HepG2 (cell line): ENCODE measurements around the gene NHERF2. TPM values are rescaled to one million over a fixed set of nuclear protein-coding genes. Genes with fewer than 3 reads are reported as not detected.

Experiments used
- ATAC-seq: fragments of 200-7000 bp; cut with Tn5 transposase; 3 replicates; pipeline ENCODE4 v1.9.1; 2020; ENCODE audit warnings: mild to moderate bottlenecking, moderate library complexity
- BruUV-seq: library from RNA; stranded (reverse); fragments of 400-500 nt; replicated peaks from 2 replicates; lab custom pipeline; 2021; lab: Mats Ljungman, UMichigan
- CTCF ChIA-PET: fragments of 300-600 bp; formaldehyde crosslinking; extraction: SDS; loops from one replicate; lab custom pipeline; 2021; ENCODE audit warnings: low total read pairs, inconsistent platforms, low intra/inter-chr PET ratio; lab: Yijun Ruan, JAX
- POLR2A ChIA-PET: fragments of 350-600 bp; sonication (Branson Sonifier 250); formaldehyde crosslinking; loops from one replicate; lab custom pipeline; 2020; ENCODE audit warnings: antibody characterized with exemption, inconsistent platforms; lab: Yijun Ruan, JAX
- DNase-seq: peaks from one replicate; pipeline ENCODE4 v3.0.0-alpha.2; 2015; ENCODE audit warnings: low spot score
- FAIRE-seq: peaks from 3 replicates; lab custom pipeline; 2011; peaks lifted over from hg19 to GRCh38; lab: Jason Lieb, UNC
- H2AFZ ChIP-seq: one replicate; pipeline ENCODE4 v1.6.1; 2011; ENCODE audit warnings: low read length, inconsistent platforms
- H3K27ac ChIP-seq: fragments of 300-600 bp; 3 replicates; pipeline ENCODE4 v1.8.0; 2011; ENCODE audit warnings: mixed run types, mild to moderate bottlenecking, mixed read lengths, low read length, inconsistent platforms; ENCODE audit not compliant: insufficient read depth; ENCODE audit errors: extremely low read length
- H3K27me3 ChIP-seq, 2 experiments: fragments of 200-600 bp in 1 of 2; 2 replicates in 1 of 2; 3 replicates in 1 of 2; pipeline versions ENCODE4 v1.6.0 to v1.8.0; 2011; ENCODE audit warnings: low read length in 2 of 2, mild to moderate bottlenecking in 2 of 2, moderate library complexity in 2 of 2, inconsistent platforms in 1 of 2; ENCODE audit not compliant: insufficient read depth in 2 of 2, control insufficient read depth in 1 of 2
- H3K36me3 ChIP-seq, 2 experiments: fragments of 200-600 bp in 1 of 2; replicated peaks in 1 of 2; 2 replicates in 1 of 2; 3 replicates in 1 of 2; pipeline versions ENCODE4 v1.5.1 to v1.8.0; 2011; ENCODE audit warnings: low read length in 2 of 2, inconsistent platforms in 1 of 2; ENCODE audit not compliant: insufficient read depth in 2 of 2, control insufficient read depth in 1 of 2
- H3K4me1 ChIP-seq: 2 replicates; pipeline ENCODE4 v1.5.1; 2012; ENCODE audit warnings: low read length, inconsistent platforms; ENCODE audit not compliant: insufficient read depth
- H3K4me2 ChIP-seq: 2 replicates; pipeline ENCODE4 v1.6.0; 2011; ENCODE audit warnings: low read depth, low read length, inconsistent platforms
- H3K4me3 ChIP-seq, 3 experiments: fragments of 200-600 bp in 1 of 3; sonication (generic), shearing (Covaris generic) in 1 of 3; replicated peaks in 1 of 3; 2 replicates each; pipeline ENCODE4 v1.5.1; 2011 to 2016; ENCODE audit warnings: low read length in 3 of 3, inconsistent platforms in 2 of 3, low read depth in 2 of 3, mild to moderate bottlenecking in 2 of 3, control low read depth in 1 of 3, mixed read lengths in 1 of 3; ENCODE audit not compliant: insufficient read depth in 1 of 3
- H3K79me2 ChIP-seq: one replicate; pipeline ENCODE4 v1.6.1; 2011; ENCODE audit warnings: low read length, inconsistent platforms; ENCODE audit not compliant: insufficient read depth
- H3K9ac ChIP-seq: 2 replicates; pipeline ENCODE4 v1.6.0; 2011; ENCODE audit warnings: mild to moderate bottlenecking, low read depth, low read length, inconsistent platforms; ENCODE audit not compliant: insufficient read depth
- H3K9me3 ChIP-seq: 2 replicates; pipeline ENCODE4 v1.5.1; 2012; ENCODE audit warnings: mild to moderate bottlenecking, low read length
- H4K20me1 ChIP-seq: 2 replicates; pipeline ENCODE4 v1.6.0; 2011; ENCODE audit warnings: inconsistent platforms, mild to moderate bottlenecking, low read length, moderate library complexity; ENCODE audit not compliant: insufficient read depth
- AGO1 ChIP-seq: fragments of 200-400 bp; formaldehyde crosslinking; IDR thresholded peaks from 2 replicates; pipeline ENCODE4 v1.6.1; 2017; ENCODE audit warnings: mild to moderate bottlenecking, low read depth, low read length, moderate library complexity; ENCODE audit not compliant: poor library complexity, severe bottlenecking
- CCDC6 ChIP-seq: sonication (generic); formaldehyde crosslinking; IDR thresholded peaks from 2 replicates; pipeline ENCODE4 v1.8.1; 2022; ENCODE audit warnings: mild to moderate bottlenecking, missing genetic modification reagents, moderate library complexity
- GABPB1 ChIP-seq: IDR thresholded peaks from 2 replicates; pipeline ENCODE4 v1.6.1; 2016; ENCODE audit warnings: mild to moderate bottlenecking, missing genetic modification reagents, moderate library complexity, missing compliant biosample characterization
- HNRNPL ChIP-seq: fragments of 200-400 bp; formaldehyde crosslinking; IDR thresholded peaks from 2 replicates; pipeline ENCODE4 v1.6.1; 2017; ENCODE audit warnings: mild to moderate bottlenecking, low read depth, low read length
- NRL ChIP-seq: sonication (generic); formaldehyde crosslinking; IDR thresholded peaks from 2 replicates; pipeline ENCODE4 v1.5.0; 2020; ENCODE audit warnings: missing genetic modification reagents, mild to moderate bottlenecking, moderate library complexity, borderline replicate concordance
- RAD21 ChIP-seq: fragments of 450-650 bp; formaldehyde crosslinking; IDR thresholded peaks from 2 replicates; pipeline ENCODE4 v1.5.0; 2020; ENCODE audit warnings: mild to moderate bottlenecking
- SALL1 ChIP-seq: sonication (generic); formaldehyde crosslinking; IDR thresholded peaks from 2 replicates; pipeline ENCODE4 v1.8.0; 2022; ENCODE audit warnings: mild to moderate bottlenecking, missing genetic modification reagents
- SAP130 ChIP-seq: IDR thresholded peaks from 2 replicates; pipeline ENCODE4 v1.6.1; 2016; ENCODE audit warnings: low read depth
- STAG1 ChIP-seq: sonication (generic); formaldehyde crosslinking; IDR thresholded peaks from 2 replicates; pipeline ENCODE4 v1.4.0; 2020; ENCODE audit warnings: missing genetic modification reagents
- ZFP90 ChIP-seq: sonication (generic); formaldehyde crosslinking; IDR thresholded peaks from 2 replicates; pipeline ENCODE4 v1.8.0; 2022; ENCODE audit warnings: missing genetic modification reagents, mild to moderate bottlenecking, inconsistent platforms, borderline replicate concordance
- ZNF263 ChIP-seq: sonication (generic); formaldehyde crosslinking; IDR thresholded peaks from 2 replicates; pipeline ENCODE4 v1.4.0; 2020; ENCODE audit warnings: missing genetic modification reagents
- ZNF605 ChIP-seq: sonication (generic); formaldehyde crosslinking; IDR thresholded peaks from 2 replicates; pipeline ENCODE4 v1.8.0; 2022; ENCODE audit warnings: mild to moderate bottlenecking, missing genetic modification reagents
- ZNF768 ChIP-seq: sonication (generic); formaldehyde crosslinking; IDR thresholded peaks from 2 replicates; pipeline ENCODE4 v1.4.0; 2020; ENCODE audit warnings: missing genetic modification reagents
- WGBS: methylation state at CpG from one replicate; pipeline ENCODE4 v1.1.6; 2017; ENCODE audit warnings: low lambda C conversion rate; 5-methylcytosine and 5-hydroxymethylcytosine counted together
- in situ Hi-C: cut with HindIII; loops from 2 replicates; pipeline ENCODE4 v1.10.0; 2017; ENCODE audit warnings: low pct_unique_long_range_greater_than_20kb; ENCODE audit not compliant: extremely low pct_ligation_motif_present
- intact Hi-C: fragments of 100-400 bp; cut with micrococcal nuclease; formaldehyde crosslinking; loops from one replicate; pipeline ENCODE4 v1.10.0; 2022; ENCODE audit not compliant: unreplicated experiment
- polyA plus RNA-seq, 8 experiments: library from polyadenylated mRNA; depleted of rRNA in 3 of 8; stranded (reverse) in 7 of 8; unstranded in 1 of 8; fragments of >200 nt; fragmentation: Illumina TruSeq in 4 of 8; extraction: Trizol in 4 of 8; gene quantifications; 2 replicates each; pipeline versions ENCODE4 v1.2.1 to v1.2.3, GENCODE V29; 2011 to 2016; ENCODE audit warnings: low read depth in 4 of 8, missing spikeins in 1 of 8, mixed read lengths in 1 of 8; ENCODE audit not compliant: insufficient read depth in 1 of 8
- total RNA-seq, 5 experiments: library from RNA; depleted of rRNA; stranded (reverse); fragments of >200 nt; fragmentation: Illumina TruSeq; extraction: Trizol; gene quantifications; 2 replicates each; pipeline ENCODE4 v1.2.3, GENCODE V29; 2016; ENCODE audit warnings: low read depth in 1 of 5
- TF ChIP-seq, protein P1 (sequence below): sonication (generic); formaldehyde crosslinking; IDR thresholded peaks from 2 replicates; pipeline ENCODE4 v1.4.0; 2020; ENCODE audit warnings: missing genetic modification reagents, borderline replicate concordance
- TF ChIP-seq, protein P2 (sequence below): sonication (generic); formaldehyde crosslinking; IDR thresholded peaks from 2 replicates; pipeline ENCODE4 v1.5.1; 2020; ENCODE audit warnings: mild to moderate bottlenecking, missing genetic modification reagents, moderate library complexity
- TF ChIP-seq, protein P3 (sequence below): sonication (generic); formaldehyde crosslinking; IDR thresholded peaks from 2 replicates; pipeline ENCODE4 v1.4.0; 2020; ENCODE audit warnings: missing genetic modification reagents

The NHERF2 gene
- total and polyA plus RNA-seq, 2 of the 13 experiments (the other 11 are each of a cell fraction or from before 2014, with no cell fraction given), result 23.7 to 39.3 TPM

DNA sequence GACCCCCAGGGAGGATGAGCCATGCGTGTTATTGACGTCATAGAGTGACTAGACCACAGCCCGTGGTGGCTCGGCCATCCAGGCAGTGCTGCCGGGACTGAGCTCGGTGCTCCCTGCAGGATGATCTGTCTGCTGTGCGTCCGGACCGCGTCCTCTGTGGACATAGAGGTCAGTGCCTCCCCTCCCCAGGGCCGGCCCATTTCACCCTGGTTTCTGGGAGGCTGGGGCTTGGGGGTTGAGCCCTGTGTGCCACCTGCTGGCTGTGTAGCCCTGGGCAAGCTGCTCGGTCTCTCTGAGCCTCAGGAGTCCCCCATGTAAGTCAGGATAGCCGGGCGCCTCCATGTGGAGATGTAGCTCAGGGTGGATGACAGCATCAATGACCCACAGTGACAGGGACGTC is 29.4 kb downstream of the NHERF2 start:
- H3K9ac ChIP-seq, result no peak overlapping the region
- H3K27me3 ChIP-seq, result no peaks in the 10 kb centered on the region
- CTCF ChIA-PET, result interaction anchor here (1.5 to 3.1 kb wide), 2 partner anchors 33 to 52 kb away, joined by 5 to 15 read pairs; no protein-coding TSS in a partner anchor
- H3K36me3 ChIP-seq, result peaks cover 18 to 27% of the 10 kb centered on the region in 2 experiments; a peak in 4 of 5 replicates
- intact Hi-C loops, result loop anchor here (1.0 kb wide), 1 partner anchor 33 kb away; no protein-coding TSS in a partner anchor
- H3K4me2 ChIP-seq, result no peak overlapping the region
- no peak for FAIRE-seq
- H3K9me3 ChIP-seq, result no peaks in the 10 kb centered on the region
- peak; percentile 38 for DNase-seq
- ATAC-seq, result peak; percentile 69
- POLR2A ChIA-PET, result interaction anchor here (1.8 to 2.3 kb wide), 3 partner anchors 20 to 99 kb away, joined by 7 to 14 read pairs (median 8); partner anchors contain the start of gene TRAF7
- H2AFZ ChIP-seq, result no peak overlapping the region
- H3K79me2 ChIP-seq, result no peaks in the 10 kb centered on the region
- no peak overlapping the region for H3K27ac ChIP-seq
- BruUV-seq, result no TSS peak
- in situ Hi-C loops, result loop anchor here (5.0 kb wide), 1 partner anchor 34 kb away; no protein-coding TSS in a partner anchor
- 87% methylated on average over 9 of the region's 15 CpGs for WGBS
- no peaks in the 10 kb centered on the region for H3K4me1 ChIP-seq
- no peak overlapping the region for H3K4me3 ChIP-seq
- no peaks in the 10 kb centered on the region for H4K20me1 ChIP-seq
- TF ChIP-seq, protein P1, sequence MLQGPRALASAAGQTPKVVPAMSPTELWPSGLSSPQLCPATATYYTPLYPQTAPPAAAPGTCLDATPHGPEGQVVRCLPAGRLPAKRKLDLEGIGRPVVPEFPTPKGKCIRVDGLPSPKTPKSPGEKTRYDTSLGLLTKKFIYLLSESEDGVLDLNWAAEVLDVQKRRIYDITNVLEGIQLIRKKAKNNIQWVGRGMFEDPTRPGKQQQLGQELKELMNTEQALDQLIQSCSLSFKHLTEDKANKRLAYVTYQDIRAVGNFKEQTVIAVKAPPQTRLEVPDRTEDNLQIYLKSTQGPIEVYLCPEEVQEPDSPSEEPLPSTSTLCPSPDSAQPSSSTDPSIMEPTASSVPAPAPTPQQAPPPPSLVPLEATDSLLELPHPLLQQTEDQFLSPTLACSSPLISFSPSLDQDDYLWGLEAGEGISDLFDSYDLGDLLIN (CRISPR knock-in tag), result no peak
- TF ChIP-seq STAG1 (CRISPR knock-in tag) (peak; percentile 77), ZNF768 (CRISPR knock-in tag) (peak; percentile 92), HNRNPL (peak; percentile 61; the same call in 1 of the 2 replicates), NRL (CRISPR knock-in tag) (0 out of 2 replicates have a peak, but pooled peaks have one; percentile 18), SAP130 (CRISPR knock-in tag) (no peak), GABPB1 (peak; percentile 21; the same call in 1 of the 2 replicates), ZNF605 (CRISPR knock-in tag) (no peak), SALL1 (CRISPR knock-in tag) (0 out of 2 replicates have a peak, but pooled peaks have one; percentile 14), ZNF263 (peak; percentile 41; the same call in 1 of the 2 replicates), ZFP90 (no peak), RAD21 (CRISPR knock-in tag) (peak; percentile 84), CCDC6 (CRISPR knock-in tag) (0 out of 2 replicates have a peak, but pooled peaks have one; percentile 28), AGO1 (peak; percentile 21)
- TF ChIP-seq, protein P2, sequence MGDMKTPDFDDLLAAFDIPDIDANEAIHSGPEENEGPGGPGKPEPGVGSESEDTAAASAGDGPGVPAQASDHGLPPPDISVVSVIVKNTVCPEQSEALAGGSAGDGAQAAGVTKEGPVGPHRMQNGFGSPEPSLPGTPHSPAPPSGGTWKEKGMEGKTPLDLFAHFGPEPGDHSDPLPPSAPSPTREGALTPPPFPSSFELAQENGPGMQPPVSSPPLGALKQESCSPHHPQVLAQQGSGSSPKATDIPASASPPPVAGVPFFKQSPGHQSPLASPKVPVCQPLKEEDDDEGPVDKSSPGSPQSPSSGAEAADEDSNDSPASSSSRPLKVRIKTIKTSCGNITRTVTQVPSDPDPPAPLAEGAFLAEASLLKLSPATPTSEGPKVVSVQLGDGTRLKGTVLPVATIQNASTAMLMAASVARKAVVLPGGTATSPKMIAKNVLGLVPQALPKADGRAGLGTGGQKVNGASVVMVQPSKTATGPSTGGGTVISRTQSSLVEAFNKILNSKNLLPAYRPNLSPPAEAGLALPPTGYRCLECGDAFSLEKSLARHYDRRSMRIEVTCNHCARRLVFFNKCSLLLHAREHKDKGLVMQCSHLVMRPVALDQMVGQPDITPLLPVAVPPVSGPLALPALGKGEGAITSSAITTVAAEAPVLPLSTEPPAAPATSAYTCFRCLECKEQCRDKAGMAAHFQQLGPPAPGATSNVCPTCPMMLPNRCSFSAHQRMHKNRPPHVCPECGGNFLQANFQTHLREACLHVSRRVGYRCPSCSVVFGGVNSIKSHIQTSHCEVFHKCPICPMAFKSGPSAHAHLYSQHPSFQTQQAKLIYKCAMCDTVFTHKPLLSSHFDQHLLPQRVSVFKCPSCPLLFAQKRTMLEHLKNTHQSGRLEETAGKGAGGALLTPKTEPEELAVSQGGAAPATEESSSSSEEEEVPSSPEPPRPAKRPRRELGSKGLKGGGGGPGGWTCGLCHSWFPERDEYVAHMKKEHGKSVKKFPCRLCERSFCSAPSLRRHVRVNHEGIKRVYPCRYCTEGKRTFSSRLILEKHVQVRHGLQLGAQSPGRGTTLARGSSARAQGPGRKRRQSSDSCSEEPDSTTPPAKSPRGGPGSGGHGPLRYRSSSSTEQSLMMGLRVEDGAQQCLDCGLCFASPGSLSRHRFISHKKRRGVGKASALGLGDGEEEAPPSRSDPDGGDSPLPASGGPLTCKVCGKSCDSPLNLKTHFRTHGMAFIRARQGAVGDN, result peak; percentile 25; the same call in 1 of the 2 replicates
- TF ChIP-seq, protein P3, sequence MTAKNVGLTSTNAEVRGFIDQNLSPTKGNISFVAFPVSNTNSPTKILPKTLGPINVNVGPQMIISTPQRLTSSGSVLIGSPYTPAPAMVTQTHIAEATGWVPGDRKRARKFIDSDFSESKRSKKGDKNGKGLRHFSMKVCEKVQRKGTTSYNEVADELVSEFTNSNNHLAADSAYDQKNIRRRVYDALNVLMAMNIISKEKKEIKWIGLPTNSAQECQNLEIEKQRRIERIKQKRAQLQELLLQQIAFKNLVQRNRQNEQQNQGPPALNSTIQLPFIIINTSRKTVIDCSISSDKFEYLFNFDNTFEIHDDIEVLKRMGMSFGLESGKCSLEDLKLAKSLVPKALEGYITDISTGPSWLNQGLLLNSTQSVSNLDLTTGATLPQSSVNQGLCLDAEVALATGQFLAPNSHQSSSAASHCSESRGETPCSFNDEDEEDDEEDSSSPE (CRISPR knock-in tag), result no peak
